Fibroblast of skin of back (primary cell): ENCODE results near the gene INPP5A.

Experiments used
- DNase-seq: peaks from one replicate; pipeline ENCODE4 v3.0.0-alpha.2; 2013

The INPP5A gene

DNA sequence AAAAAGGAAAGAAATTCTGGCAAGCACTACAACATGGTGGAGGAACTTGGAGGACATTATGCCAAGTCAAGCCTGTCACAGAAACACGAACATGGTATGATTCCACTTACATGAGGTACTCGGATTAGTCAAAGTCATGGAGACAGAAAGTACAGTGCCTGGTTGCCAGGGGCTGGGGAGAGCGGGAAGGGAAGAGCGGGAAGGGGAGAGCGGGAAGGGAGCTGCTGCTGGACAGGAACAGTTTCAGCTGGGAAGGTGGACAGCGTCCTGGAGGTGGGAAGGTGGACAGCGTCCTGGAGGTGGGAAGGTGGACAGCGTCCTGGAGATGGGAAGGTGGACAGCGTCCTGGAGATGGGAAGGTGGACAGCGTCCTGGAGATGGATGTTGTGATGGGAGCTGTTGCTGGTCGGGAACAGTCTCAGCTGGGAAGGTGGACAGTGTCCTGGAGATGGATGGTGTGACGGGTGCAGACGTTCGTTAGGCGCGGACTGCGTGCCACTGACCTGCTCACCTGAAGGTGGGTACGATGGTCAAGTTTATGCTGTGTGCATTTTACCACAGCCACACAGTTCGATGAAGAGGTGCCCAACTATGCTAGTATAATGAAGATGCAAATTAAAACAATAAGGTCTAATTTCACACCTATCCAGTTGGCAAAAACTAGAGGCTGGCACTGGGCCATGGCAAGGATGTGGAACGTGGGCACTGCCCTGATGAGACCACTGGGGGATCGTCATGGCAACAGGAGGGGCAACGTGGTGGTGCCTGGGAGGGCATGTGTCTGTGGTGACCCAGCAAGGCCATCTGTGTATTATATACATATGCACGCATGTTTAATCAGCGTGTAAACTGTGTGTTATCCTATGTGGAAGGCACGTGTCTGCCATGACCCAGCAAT lies 144.5 kb downstream of the INPP5A start:
- DNase-seq = no peak

DNA sequence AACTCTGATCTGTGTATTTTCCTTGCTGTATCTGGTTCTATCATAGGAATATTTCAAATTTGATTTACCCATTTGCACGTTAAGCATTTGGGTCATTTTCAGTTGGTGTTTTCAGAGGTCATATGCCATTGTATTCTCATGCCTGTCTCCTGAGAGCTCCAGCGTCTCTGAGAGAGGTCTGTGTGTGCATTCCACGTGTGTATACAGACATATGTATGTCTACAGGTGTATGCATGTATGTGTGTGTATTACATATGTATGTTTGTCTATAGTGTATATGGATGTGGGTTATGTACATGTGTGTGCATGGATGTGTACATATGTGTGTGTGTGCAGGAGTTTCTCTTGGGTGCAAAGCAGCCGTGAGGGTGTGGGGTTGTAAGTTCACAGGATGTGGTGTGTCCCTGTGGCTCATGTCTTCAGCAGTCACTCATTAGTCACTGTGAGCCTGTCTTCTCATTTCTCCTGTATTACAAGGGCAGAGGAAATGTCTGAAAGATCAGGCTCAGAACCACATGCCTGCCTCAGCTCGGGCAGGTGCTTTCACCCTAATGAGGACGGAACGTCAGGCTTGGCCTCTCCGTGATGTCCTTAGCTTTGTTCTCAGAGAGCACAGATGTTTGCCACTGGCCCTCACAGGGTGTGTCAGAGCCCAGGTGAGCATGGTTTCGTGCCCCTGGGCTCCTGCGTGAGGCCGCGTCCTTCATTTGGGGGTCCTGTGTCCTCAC lies 146.7 kb downstream of the INPP5A start:
- peak; percentile 66 for DNase-seq

DNA sequence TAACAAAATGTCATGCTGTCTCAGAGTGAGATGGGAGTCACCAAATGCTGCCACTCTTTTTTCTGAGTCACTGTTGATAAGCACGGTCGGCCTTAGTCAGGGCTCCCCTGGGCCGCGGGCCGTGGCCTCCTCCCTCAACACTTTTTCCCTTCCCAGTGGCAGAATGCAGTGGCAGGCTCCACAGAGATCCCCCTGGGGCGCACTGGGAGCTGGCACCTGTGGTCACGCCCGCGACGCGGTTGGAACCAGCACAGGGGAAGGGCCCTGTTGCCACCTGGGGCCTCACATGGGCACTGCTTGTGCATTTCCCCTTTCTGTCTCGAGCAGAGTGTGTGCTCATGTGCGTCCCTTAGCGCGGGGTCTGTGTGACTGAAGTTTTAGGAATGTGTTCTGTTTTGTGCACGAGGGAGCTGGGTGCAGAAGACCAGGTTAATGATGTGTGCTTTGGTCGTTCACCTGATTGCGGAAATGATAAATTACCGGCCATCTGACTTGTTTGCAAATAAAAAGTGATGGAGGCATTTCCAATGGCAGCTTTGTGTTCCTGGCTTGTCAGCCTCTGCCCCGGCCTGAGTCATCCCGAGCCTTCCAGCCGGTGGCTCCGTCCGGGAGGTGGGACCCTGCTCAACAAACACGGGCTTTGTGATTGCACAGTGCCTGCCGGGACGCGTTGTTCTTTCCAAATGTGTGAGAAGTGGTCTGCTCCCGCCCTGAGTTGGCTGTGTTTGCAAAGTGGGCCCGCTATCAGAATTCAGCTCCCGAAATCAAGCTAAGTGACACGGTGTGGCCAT lies 147.7 kb downstream of the INPP5A start:
- DNase-seq = peak; percentile 58

DNA sequence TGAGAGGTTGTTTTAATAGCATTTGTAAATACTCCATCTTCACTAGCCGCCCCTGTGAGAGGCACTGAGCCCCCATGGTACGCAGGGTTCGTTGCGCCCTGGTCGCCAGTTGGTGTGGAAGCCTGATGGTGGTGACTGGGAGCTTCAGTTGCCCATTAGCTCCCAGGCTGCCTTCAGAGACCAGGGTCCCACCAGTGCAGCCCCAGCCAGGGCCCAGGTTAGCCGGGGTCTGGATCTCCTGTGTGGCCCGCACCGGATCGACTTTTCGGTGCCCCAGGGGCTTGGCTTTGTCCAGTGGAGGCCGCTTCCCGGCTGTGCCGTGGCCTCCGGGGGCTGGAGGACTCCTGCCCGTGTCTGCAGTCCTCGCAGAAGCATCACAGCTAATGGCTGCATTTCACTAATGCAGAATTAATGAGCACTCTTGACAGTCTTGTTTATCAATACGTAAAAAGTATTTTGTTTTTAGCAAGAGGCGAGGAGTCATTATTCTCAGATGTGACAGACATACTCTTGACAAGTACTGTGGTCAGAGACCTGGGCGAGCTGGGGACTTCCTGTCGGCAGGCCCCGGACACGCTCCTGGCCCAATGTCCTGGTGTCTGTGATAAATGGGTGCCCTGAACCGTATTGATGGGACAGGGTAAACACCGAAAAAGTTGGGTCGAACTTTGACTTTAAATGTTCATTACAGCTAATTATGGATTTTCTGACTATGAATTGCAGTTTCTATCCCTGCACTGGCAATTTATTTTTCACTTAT lies 148.5 kb downstream of the INPP5A start:
- no peak for DNase-seq

DNA sequence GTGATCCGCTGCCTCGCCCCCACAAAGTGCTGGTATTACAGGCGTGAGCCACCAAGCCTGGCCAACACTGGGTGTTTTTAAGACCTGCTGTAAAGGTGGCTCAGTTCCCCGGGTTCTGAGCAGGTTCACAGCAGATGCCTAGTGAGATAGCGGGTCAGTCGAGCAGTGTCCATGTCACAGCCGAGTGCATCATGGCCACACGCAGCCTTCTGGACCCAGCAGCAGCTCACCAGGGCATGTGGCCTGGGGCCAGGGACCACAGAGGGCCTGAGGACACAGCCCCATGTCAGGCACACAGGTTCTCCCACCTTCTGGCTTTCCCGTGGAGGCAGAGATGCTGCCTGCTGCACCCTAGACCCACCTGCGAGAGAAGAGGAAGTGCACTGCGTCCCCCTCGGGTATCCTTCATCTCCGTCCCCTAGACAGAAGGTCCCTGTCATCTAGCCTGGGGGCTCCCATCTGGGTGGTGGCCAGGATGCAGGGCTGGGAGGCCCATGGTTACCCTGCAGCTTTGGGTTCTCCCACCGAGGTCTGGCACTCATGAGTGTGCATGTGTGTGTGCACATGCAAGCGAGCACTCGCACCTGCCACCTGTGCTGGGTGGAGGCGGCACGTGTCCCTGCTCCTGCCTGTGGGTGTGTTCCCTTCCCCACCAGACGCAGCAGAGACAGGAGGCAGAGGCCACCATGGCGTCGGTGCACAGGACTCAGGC lies 149.8 kb downstream of the INPP5A start:
- DNase-seq = no peak

- no peak for DNase-seq
Measured at GRCh38 chr10:132687893-132688579, 150.4 kb downstream of the INPP5A start.

DNA sequence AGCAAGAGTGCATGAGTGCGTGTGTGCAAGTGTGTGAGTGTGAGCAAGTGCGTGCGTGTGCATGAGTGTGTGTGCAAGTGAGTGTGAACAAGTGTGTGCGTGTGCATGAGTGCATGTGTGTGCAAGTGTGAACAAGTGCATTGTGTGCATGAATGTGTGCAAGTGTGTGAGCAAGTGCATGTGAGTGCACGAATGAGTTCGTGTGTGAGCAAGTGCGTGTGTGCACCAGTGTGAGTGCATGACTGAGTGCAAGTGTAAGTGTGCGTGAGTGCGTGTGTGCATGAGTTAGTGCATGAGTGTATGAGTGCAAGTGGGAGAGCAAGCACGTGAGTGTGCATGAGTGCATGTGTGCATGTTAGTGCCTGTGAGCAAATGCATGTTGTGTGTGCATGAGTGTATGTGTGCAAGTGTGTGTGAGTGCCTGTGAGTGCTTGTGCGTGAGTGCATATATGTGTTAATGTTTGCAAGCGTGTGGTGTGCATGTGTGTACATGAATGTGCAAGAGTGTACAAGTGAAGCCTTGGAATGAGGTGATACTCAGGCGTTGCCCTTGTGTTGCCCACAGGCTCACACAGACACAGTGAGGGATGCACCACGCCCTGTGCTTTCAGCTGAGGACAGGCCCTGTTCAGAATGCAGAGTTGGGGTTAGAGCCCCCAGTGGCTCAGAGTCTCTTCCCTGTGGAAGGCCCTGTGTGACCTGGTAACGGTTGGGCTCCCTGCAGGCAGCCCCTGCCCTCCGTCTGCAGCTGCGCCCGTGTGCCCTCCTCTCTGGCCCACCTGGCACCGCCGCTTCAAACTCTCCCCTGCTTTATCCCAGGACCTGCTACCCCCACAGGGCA lies 151.2 kb downstream of the INPP5A start:
- DNase-seq = no peak

- DNase-seq = no peak
Measured at GRCh38 chr10:132689721-132690360, 152.3 kb downstream of the INPP5A start.

DNA sequence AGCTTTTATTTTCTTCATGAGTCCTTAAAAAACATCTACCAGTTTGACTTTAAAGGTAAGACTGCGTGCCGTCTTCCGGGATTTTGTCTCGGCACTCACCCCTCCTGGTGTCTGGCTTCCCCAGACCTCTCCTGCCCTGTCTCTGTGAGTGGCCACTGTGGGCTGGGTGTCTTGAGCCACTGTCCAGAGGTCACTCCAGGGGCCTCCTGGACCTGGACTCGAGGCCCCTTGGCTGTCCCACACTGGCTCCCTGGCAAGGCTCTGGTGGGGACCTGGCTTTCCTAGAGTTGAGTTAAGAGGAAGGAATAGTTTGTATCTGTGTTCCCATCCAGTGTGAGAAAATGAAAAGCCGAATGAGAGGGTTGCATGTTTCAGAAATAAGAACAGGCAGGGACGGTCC lies 152.8 kb downstream of the INPP5A start:
- DNase-seq = no peak

GRCh38 chr10:132690821-132691610 lies 153.4 kb downstream of the INPP5A start:
- no peak for DNase-seq

DNA sequence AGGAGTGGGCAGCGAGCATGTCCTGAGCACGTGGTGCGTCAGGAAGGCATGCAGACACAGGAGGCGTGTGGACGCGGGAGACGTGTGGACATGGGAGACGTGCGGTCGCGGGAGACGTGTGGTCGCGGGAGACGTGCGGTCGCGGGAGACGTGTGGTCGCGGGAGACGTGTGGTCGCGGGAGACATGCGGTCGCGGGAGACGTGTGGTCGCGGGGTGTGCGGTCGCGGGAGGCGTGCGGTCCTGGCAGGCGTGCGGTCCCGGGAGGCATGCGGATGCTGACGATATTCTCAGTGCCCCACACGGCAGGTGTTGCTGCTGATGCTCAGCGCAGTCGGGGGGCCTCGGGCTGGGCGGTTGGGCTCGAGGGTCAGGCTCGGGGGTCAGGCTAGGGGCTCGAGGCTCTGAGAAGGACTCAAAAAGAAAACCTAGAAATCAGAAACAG lies 154.1 kb downstream of the INPP5A start:
- no peak for DNase-seq

DNA sequence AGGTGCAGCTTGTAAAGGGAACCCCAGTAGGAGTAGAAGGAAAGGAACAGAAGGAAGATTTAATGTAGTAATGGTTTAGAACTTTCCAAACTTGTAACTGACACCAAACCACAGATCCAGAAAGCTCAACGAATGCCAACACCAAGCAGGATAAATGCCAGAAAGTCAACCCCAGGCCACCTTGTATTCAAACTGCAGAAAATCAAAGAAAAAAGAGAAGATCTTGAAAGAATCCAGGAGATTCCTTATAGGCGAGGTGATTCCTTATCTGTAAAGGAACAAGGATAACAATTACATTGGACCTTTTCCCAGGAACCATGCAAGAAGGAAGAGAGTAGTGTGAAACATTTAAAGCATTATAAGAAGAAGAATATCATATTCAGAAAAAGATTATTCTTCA lies 154.7 kb downstream of the INPP5A start:
- peak; percentile 12 for DNase-seq

DNA sequence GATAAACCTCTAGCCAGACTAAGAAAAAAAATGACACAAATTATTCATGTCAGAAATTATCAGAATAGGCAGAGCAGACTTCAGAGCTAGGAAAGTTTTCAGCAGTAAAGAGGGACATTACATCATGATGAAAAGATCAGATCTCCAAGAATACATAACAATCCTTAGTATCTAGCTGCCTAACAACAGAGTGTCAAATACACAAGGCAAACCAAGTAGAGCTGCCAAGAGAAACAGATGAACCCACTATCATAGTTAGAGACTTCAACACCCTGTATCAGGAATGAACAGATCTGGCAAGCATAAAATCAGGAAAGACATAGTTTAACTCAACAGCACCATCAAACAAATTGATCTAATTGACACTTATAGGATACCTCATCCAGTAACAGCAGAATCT lies 156.1 kb downstream of the INPP5A start:
- peak; percentile 22 for DNase-seq

DNA sequence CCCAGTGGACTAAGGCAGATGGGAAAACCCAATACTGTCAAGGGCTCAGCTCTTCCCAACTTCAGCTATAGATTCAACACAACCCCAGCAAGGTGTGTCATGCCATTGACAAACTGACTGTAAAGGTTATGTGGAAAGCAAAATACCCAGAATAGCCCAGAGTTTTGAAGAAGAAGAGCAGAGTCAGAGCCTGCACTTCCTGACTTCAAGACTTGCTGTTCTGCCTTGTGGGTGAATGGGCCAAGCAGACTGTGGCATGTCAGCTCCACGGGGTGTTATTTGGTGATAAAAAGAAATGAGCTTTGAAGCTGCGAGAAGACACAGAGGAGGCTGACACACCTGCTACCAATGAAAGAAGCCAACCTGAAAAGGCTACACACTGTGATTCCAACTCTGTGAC lies 158.6 kb downstream of the INPP5A start:
- no peak for DNase-seq

DNA sequence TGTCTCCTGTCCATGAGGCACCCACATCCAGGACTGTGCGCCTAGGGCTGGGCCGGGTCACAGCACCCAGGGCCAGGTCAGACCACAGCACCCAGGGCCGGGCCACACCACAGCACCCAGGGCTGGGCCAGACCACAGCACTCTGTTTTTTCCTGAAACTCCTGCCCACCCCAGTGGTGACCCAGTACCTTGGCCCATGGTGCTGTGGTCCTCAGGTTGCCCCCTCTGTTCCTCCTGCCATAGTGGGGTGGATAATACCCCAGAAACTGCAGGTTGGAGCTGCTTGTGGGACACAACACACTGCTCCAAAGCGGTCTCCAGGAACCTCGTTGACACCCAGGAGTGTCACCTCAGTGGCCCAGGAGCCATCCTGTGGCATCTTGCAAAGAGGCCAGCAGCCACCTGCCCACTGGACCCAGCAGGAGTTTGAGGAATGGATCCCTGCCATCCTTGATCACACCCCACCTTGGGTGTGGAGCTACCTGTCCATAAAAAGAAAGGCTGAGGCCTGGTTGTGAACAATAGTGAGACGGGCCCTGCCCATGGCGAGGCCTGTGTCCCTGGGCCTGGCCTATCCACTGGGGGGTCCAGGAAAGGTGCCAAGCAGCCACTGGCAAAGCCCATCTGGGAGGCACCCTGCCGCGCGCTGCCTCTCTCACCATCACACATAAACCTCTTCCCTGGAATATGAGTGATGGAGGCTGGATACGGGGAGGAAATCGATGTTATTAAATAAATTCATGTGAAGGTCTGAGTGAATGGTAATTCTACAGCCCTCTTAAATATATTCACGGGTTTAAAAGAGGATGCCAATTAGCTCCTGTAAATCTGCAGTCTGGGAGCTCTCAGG lies 159.4 kb downstream of the INPP5A start:
- no peak for DNase-seq

- no peak for DNase-seq
Measured at GRCh38 chr10:132697578-132698200, 160.1 kb downstream of the INPP5A start.

GRCh38 chr10:132698211-132698751 lies 160.7 kb downstream of the INPP5A start:
- no peak for DNase-seq
